GM18868 (cell line): Measurements from ENCODE around the gene MYZAP.
A peak's percentile ranks its signal among the peaks of the same experiment; 100 is the strongest.

Experiments used
- ATAC-seq: cut with Tn5 transposase; IDR thresholded peaks from one replicate; pipeline ENCODE4 v1.9.1; 2021; ENCODE audit warnings: mild to moderate bottlenecking, moderate library complexity; ENCODE audit not compliant: unreplicated experiment

MYZAP gene

DNA sequence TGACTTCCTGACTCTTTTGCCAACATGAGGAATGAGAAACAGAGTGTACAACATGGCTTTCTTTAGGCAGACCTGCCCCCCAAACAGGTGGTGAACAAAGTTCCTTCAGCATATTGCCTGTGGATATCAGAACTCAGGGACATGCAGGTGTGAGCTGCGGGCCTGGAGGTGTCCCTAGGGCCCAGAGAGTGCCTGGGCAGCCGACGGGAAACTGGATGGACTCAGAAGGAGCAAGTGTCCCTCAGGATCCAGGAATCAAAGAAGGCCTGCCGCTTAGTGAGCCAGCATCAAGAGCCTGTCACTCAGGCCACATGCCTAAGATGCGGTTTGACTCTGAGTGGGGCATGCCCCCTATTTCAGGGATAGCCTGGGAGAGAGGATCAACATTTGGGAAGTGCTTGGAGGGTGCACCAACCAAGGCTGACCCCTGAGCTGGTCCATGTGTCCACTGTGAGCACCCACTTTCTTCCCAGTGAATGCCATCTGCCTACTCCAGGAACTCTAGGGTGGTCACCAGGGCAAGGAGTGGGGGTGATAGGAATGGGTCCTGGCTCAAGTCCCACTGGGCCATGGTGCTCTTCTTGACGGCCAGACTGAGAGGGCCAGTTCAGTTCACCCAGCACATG is 98.8 kb downstream of the MYZAP start:
- no peak for ATAC-seq

DNA sequence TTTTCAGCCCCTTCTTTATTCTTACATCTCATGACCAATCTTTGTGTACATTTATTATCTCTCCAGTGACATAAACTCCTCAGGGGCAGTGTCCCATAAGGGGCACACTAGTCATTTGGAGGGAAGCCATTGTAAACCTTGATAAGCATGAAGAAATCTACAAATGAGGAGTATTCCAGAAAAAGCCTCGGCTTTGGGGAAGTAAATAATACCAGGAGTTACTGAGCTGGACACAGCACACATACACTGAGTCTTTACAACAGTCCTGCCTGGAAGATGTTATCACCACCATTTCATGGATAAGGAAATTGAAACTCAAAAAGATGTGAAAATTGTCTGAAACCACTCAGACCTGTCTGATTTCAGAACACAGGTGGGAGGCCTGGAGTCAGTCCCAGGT is 99.4 kb downstream of the MYZAP start:
- no peak for ATAC-seq

DNA sequence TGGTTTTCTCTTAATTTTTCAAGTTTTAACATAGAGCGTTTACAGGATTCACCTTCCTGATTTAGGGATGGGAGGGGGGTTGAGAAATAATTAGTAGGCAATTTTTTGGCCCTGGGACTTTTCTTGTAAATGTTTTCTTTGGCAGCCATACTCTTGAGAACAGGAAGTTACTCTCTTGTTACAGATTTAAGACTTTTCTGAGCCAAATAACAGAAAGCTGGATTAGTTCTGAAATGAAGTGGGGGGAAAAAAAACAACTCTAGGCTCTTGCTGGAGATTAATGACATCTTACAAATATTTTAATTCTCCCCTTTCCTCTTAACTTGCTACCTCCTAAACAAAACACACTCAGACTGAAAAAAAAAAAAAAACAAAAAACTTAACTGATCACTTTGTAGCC is 101.0 kb downstream of the MYZAP start:
- ATAC-seq, result no peak

DNA sequence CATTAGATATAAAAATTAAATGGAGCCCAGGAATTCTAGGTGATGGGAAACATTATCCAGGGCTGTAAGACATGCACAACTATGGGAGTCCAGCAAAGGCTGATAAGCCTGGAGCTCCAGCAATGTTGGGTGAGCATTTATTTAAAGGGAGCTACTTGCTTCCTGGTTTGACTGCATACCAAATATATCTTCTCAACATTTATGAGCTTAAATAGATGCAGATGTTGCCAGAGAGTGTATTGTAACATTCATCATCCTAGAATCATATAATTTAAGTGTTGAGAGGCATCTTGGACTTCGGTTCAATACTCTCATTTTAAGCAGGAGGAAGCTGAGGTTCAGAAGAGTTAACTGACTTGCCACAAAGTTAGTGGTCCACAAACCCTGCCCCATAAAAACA is 102.6 kb downstream of the MYZAP start:
- no peak for ATAC-seq

DNA sequence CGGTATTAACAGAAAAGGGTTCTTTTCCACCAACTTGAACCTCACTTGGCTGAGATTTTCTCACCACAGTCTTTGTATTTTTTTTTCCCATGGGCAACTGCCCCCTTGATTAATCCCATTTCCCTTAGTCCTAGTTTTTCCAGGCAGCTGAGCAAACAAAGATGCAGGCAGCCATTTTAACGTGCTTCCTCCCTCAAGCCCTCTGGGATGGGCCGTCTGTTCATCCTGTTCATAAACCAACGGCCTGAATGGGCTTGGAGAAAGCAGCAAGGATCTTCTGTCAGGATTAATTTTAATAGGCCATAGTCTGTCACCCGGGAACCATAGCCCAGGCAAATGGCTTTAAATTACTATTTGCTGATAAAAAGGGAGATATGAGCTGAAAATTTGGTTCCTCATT is 104.4 kb downstream of the MYZAP start:
- no peak for ATAC-seq

DNA sequence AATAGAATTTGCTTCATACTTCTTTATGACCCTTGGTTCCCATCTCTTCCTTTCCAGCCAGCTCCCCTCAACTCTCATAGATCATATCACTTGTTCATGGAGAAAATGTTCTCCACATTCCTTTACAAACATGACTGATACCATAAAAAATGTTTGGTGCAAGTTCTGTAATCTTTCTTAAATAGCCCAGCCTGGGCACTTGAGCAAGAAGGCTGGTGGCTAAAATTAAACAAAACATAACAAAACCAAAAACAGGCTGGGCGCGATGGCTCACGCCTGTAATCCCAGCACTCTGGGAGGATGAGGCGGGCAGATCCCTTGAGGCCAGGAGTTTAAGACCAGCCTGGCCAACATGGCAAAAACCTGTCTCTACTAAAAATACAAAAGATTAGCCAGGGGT is 105.9 kb downstream of the MYZAP start:
- no peak for ATAC-seq

DNA sequence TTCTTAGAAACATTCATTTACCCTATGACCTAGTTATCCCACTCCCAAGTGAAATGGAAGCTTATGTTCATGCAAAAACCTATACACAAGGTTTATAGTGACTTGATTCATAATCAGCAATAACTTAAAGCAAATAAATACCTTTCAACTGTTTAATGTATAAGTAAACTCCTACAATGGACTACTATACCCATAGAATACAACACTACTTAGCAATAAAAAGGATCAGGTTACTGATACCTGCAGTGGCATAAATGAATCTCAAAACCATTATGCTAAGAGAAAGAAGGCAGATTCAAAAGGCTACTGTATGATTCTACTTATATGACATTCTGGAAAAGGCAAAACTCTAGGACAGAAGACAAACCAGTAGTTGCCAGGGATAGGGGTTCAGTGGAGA is 106.5 kb downstream of the MYZAP start:
- ATAC-seq, result no peak

DNA sequence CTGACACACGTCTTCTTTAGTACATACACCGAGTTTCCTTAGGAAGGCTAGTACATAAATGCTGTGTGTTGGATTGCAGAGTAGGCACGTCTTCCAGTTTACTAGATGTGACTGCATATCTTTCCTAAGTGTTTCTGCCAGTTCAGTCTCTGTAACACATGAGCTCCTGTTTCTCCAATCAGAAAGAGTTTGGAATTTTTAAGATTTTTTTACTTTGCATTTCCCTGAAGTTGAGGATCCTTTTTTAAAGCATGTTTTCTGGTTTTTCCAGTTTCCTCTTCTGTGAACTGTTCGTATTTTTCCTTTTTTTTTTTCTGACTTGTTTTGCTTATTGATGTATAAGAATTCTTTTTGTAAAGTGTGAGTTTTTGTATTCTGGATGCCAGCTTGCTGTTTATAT is 107.3 kb downstream of the MYZAP start:
- ATAC-seq, result no peak

DNA sequence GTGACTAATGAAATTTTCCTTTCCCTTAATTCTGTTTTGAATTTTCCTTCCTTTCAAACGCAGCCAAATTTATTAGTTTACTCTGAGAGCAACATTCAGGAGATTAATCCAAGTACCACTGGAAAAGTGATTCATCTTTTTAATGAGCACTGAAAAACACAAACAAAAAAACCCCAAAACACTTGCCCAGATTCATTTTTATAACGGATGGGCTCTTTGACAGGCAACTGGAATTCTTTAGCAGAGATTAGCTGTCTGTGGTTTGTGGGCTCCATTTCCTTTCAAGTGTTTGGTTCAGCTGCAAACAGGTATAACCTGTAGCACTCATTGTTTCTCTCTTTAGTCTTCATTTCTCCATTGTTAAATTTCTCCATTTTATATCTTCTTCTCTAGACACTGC is 111.7 kb downstream of the MYZAP start:
- no peak for ATAC-seq

DNA sequence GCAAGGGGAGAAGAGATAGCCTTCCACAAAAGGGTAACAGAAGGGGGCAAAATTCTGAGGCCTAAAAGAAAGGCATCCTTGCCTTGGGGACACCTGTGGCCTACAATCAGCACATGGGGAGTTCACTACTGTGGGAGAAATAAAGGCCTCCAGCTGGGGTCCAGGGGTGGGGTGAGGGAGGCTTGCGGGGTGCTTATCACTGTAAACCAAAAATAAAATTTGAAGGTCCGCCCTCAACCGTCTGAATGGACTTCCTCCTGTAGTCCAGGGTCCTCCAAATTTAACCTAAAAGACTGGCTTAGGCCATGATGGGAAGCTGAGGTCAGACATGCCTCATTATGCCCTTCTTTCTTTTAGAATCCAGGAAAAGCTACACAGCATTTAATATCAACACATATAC is 112.7 kb downstream of the MYZAP start:
- ATAC-seq, result no peak

DNA sequence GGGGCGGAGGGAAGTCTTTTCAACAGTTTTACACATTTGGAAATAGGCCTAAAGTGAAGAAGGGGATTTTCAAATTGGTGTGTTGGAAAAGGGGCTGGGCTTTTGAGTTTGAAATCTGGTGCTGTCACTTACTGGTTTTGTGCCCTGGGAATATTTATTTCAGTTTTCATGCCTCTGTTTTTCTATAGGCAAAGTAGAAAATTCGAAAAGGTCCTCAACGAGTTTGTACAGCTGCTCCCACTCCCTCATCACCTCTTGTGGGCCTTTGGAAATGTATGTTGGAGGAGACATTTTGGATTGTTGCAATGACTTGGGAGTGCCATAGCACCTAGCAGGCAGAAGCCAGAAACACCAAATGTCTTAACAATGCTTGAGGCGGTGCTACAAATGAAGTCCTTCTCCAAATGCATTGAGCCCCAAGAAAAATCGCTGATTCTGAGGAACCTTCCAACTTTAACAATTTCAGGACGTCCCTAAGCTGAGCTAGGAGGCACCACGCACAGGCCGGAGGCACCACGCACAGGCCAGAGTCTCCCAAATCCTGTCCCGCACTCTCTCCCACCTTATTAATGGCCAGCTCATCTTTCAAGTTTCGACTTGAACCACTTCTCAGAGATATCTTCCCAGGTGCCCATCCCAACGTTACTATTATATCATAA is 114.2 kb downstream of the MYZAP start:
- ATAC-seq, result no peak

DNA sequence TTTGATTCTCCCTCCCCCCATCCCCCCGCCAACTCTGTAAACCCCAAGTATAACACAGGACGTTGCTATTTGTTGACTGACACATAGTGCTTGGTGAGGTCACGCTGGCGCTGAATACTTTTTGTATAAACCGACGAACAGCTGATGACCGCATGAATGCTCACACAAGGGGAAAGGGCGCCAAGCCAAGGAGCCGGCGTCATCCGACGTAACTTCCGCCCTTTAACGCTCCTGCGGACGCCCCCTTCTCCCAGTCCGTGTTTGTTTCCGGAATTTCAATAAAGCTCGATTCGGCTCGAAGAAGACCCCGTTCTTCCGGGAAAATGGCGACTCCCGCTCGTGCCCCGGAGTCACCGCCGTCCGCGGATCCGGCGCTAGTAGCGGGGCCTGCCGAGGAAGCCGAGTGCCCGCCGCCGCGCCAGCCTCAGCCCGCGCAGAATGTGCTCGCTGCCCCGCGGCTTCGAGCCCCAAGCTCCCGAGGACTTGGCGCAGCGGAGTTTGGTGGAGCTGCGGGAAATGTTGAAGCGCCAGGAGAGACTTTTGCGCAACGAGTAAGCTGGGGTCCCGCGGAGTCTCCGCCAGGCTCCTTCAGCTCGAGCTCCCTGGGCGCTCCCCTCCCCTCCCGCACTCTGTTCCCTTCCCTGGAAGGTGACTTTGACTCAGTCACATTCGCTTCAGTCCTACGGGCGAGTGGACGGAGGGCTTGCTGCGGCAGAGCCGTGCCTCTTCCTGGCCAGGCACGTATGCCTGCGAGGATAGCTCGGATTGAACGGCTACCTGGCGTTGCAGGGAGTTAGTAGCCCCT is 114.9 kb downstream of the MYZAP start, which contains the start of gene POLR2M:
Gene POLR2M, plus strand, starts transcription at position 310 of the 805 bp plus-strand sequence. Its CDS starts 129 bp downstream, at position 439.
- peak; percentile 97 for ATAC-seq

DNA sequence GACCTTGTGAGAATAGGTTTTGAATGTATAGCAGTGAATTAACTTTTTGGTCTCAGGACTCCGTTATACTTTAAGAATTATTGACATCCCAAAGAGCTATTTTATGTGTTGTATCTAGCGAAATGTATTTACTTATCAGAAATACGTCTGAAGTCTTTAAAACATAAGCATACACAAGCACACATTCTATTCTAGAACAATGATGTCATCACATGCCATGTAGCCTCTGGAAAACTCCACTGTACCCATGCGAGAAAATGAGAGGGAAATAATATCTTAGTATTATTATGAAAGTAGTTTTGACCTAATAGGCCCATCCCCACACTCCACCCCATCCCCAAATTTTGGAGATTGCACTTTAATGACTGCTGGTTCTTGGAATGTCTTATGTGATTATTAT is 116.3 kb downstream of the MYZAP start:
- ATAC-seq, result no peak

DNA sequence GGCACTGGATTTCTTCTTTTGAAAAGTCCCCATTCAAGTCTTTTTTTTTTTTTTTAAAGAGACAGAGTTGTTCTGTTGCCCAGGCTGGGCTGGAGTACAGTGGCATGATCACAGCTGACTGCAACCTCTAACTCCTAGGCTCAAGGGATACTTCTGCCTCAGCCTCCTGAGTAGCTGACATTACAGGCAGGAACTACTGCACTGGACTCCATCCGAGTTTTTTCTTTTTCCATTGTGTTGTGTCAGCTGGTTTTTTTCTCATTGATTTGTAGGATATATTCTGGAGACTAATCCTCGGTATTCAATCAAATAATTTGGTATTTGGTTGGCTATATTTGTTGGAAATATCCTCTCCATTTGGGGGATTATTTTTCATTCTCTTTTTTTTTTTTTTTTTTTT is 126.6 kb downstream of the MYZAP start:
- no peak for ATAC-seq

DNA sequence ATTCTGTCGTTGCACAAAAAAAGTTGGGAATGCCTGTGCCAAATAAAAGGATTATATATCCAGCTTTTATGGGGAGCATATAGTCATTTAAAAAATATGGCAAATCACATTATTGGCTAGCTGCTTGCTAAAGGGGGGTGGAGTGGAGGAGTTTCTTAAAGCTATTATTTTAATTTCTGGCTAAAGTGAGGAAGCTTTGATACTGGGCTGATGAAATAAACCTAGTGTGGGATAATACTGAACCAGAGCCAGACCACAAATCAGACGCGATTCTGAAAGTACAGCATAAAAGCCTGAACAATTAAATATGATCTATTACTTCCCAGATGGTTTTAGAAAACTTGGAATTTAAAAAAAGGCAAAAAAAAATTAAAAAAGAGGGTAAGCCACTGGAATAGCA is 129.2 kb downstream of the MYZAP start:
- ATAC-seq, result no peak

DNA sequence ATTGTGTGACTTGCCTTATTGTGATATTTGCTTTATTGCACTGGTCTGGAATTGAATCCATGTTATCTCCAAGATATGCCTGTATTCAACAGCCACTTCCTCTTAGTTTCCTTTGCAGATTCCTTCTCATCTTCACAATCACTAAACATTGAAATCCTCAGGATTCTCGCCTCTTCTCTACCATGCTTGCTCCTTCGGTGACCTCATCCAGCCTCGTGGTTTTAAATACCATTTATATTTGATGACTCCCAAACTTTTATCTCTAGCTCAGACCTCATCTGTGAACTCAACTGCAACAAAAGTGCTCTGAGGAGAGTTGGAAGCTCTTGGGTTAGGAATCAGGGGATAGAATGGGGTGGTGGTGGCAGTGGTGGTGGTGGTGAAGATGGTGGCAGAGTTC is 134.7 kb downstream of the MYZAP start:
- no peak for ATAC-seq

DNA sequence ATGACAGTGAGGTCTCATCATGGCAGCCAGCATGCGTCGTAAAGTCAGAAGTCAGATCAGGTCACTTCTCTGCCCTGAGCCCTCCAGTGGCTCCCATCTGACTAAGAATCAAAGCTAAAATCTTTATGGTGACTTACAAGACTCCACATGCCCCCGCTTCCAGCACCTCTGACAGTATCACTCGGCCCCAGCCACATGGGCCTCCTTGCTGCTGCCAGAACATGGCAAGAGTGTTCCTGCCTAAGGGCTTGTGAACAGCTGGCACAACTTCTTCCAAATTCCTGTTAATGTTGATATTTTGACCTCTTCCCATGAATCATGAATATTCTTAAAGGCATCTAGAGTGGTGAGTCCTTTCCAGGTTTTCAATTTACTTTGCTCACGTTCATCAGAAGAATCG is 135.3 kb downstream of the MYZAP start:
- no peak for ATAC-seq

DNA sequence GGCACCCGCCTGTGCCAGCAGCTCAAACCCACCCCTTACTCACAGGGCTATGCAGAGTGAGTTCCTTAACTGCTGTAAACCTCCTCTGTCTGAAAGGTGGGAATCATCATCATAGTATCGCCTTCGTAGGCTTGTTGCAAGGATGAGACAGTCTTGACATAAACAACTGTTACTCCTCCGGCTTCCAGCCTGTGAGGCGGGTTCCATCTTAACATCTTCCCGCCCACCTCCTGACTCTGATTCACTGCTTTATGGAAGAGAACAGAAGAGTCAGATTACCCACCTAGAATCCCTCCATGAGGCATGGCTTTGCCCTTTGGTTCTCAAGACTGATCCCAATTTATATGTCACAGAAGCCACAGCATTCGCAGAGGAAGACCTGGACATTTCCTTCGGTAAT is 136.7 kb downstream of the MYZAP start:
- ATAC-seq, result no peak

DNA sequence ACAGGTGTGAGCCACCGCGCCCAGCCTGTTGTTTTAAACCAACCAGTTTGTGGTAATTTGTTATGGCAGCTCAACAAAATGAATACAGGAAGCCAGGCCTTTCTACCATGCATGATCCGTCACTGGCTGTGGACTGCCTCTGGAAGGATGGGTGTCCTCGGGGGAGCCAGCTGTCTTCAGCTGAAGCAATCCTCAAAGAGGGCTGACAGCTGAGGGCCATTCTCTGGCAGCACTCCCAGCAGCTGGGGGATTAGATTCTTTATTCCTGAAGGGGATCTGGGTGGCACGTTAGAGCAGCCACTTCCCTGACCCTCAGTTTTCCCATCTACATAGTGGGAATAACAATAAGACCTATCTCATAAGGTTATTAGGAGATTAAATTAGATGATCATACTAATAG is 139.2 kb downstream of the MYZAP start:
- ATAC-seq, result no peak

DNA sequence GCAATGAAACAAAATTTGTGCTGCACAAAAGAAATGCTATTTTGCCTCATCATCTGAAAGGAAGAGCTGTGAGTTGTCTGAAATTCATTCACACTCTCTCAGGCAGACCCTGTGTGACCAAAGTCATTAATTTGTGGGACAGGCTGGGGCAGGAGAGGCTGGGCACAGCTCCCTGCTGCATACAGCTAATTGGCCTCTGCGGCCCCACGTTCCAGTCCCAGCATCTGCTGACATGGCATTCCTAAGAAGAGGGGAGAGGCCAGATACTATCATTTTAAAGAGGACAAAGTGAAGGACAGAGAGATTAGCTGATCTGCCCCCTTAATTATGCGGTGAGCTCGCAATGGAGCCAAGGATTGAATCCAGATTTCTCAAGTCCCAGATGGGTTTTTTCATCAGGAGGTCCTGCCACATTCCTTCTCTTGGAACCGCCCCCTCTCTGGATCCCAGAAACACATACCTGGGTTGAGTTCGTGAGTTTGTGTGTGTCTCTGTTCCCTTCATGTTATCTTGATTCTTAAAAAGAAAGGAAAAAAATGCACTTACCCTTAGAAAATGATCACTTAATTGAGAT is 139.9 kb downstream of the MYZAP start:
- no peak for ATAC-seq

DNA sequence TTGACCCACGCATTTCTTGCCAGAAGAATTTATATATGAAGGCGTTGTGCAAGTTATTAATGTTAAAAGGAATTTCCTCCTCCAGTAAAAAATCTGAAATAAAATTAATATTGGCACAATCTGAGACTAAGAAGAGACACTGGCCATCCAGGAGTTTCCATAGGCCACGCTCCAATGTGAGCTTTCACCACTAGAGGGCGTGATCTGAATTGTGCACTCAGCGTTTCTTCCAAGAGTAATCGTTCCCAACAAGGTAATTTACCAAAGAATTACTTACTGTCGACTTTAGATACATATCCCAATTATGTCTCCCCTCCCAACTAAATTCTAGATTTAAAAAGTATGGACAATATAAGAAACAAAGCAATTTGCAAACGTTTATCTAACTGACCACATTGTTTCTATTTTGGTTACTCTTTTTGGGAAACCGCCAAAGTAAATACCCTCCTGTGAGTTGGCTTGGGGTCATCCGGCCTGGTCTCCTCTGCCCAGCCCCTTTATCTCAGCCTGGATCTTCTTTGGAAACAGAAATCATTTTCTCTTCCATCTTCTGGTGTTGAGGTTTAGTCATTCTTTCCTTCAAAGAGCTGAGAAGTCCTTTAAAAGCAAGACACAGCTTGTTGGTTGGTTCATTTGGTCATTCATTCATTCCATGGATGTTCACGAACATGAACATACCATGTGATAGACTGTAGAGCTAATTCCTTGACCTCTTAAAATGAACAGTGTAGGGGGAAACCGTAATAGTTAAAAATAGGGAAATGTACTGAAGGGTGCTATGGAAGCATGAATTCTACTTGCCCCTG is 141.0 kb downstream of the MYZAP start:
- peak; percentile 41 for ATAC-seq
